GM19467 (cell line): Measurements from ENCODE around the gene PRPF38B.
A peak's percentile ranks its signal among the peaks of the same experiment; 100 is the strongest.

Source experiments
- ATAC-seq: cut with Tn5 transposase; IDR thresholded peaks from one replicate; pipeline ENCODE4 v1.9.1; 2021; ENCODE audit warnings: mild to moderate bottlenecking, moderate library complexity; ENCODE audit not compliant: unreplicated experiment

Gene PRPF38B

GRCh38 chr1:108716437-108717230, 24.5 kb downstream of the PRPF38B start:
- no peak for ATAC-seq

GRCh38 chr1:108717774-108718316, 25.7 kb downstream of the PRPF38B start:
- no peak for ATAC-seq

- ATAC-seq, result no peak
Observed at GRCh38 chr1:108718927-108719655, 27.0 kb downstream of the PRPF38B start.

GRCh38 chr1:108719656-108720435, 27.7 kb downstream of the PRPF38B start:
- ATAC-seq, result no peak

- ATAC-seq, result no peak
Observed at GRCh38 chr1:108722292-108722691, 30.2 kb downstream of the PRPF38B start.

GRCh38 chr1:108725906-108726305, 33.8 kb downstream of the PRPF38B start:
- no peak for ATAC-seq

- ATAC-seq, result no peak
Observed at GRCh38 chr1:108728327-108728923, 36.3 kb downstream of the PRPF38B start.

- no peak for ATAC-seq
Observed at GRCh38 chr1:108729481-108729880, 37.4 kb downstream of the PRPF38B start.

GRCh38 chr1:108732398-108732797, 40.3 kb downstream of the PRPF38B start:
- no peak for ATAC-seq

GRCh38 chr1:108734171-108734865, 42.2 kb downstream of the PRPF38B start:
- no peak for ATAC-seq

- no peak for ATAC-seq
Observed at GRCh38 chr1:108742253-108742652, 50.1 kb downstream of the PRPF38B start.

GRCh38 chr1:108745980-108746381, 53.9 kb downstream of the PRPF38B start:
- no peak for ATAC-seq

GRCh38 chr1:108746382-108747170, 54.5 kb downstream of the PRPF38B start, which contains the start of gene STXBP3:
STXBP3 (plus strand) TSS chr1:108746674; CDS start chr1:108746738, 64 bp downstream.
- peak; percentile 90 for ATAC-seq

- ATAC-seq, result peak; percentile 12
Observed at GRCh38 chr1:108747171-108747850, 55.2 kb downstream of the PRPF38B start.

GRCh38 chr1:108747898-108748297, 55.8 kb downstream of the PRPF38B start:
- no peak for ATAC-seq

- ATAC-seq, result no peak
Observed at GRCh38 chr1:108749081-108749480, 57.0 kb downstream of the PRPF38B start.

GRCh38 chr1:108750476-108751181, 58.5 kb downstream of the PRPF38B start:
- no peak for ATAC-seq
